IMR-90 (cell line): ENCODE data around the gene ZNF385C. TPM values are rescaled to one million over a fixed set of nuclear protein-coding genes. Genes with fewer than 3 reads are reported as not detected.

Source experiments
- ATAC-seq: fragments of 200-7000 bp; cut with Tn5 transposase; 2 replicates; pipeline ENCODE4 v1.9.1; 2020; ENCODE audit warnings: low read depth, mild to moderate bottlenecking, moderate library complexity
- BruUV-seq: library from RNA; stranded (reverse); fragments of 400-500 nt; replicated peaks from 2 replicates; lab custom pipeline; 2021; lab: Mats Ljungman, UMichigan
- CTCF ChIA-PET: fragments of 300-600 bp; formaldehyde crosslinking; extraction: SDS; loops from one replicate; lab custom pipeline; 2021; ENCODE audit warnings: antibody characterized with exemption; lab: Yijun Ruan, JAX
- POLR2A ChIA-PET: fragments of 300-600 bp; sonication (Branson Sonifier 250); formaldehyde crosslinking; loops from one replicate; lab custom pipeline; 2022; ENCODE audit warnings: antibody characterized with exemption; ENCODE audit not compliant: unreplicated experiment; lab: Charles Lee
- DNase-seq: peaks from one replicate; pipeline ENCODE4 v3.0.0; 2013
- H2AFZ ChIP-seq: replicated peaks from 2 replicates; pipeline ENCODE3; 2013; ENCODE audit warnings: low read length, mild to moderate bottlenecking; ENCODE audit not compliant: poor library complexity
- H2AK5ac ChIP-seq: 2 replicates; pipeline ENCODE4 v1.6.1; 2013; ENCODE audit warnings: low read depth, low read length, inconsistent platforms
- H2AK9ac ChIP-seq: replicated peaks from 2 replicates; pipeline ENCODE3; 2013; ENCODE audit warnings: mild to moderate bottlenecking, low read depth, low read length, moderate library complexity; ENCODE audit not compliant: poor library complexity
- H2BK120ac ChIP-seq: 2 replicates; pipeline ENCODE4 v1.6.1; 2013; ENCODE audit warnings: low read depth, low read length, inconsistent platforms
- H2BK15ac ChIP-seq: 3 replicates; pipeline ENCODE4 v1.6.1; 2013; ENCODE audit warnings: low read depth, low read length, inconsistent platforms
- H2BK20ac ChIP-seq: 2 replicates; pipeline ENCODE4 v1.6.1; 2013; ENCODE audit warnings: low read depth, mild to moderate bottlenecking, inconsistent platforms, low read length, moderate library complexity
- H2BK5ac ChIP-seq: 2 replicates; pipeline ENCODE4 v1.6.1; 2013; ENCODE audit warnings: mild to moderate bottlenecking, low read depth, low read length, inconsistent platforms; ENCODE audit not compliant: poor library complexity, severe bottlenecking
- H3K14ac ChIP-seq: replicated peaks from 2 replicates; pipeline ENCODE4 v1.6.1; 2013; ENCODE audit warnings: low read depth, low read length, inconsistent platforms
- H3K18ac ChIP-seq: 2 replicates; pipeline ENCODE4 v1.6.1; 2013; ENCODE audit warnings: low read depth, low read length, control low read depth
- H3K23ac ChIP-seq: 2 replicates; pipeline ENCODE4 v1.6.1; 2013; ENCODE audit warnings: low read depth, low read length, inconsistent platforms
- H3K27ac ChIP-seq: 2 replicates; pipeline ENCODE4 v1.5.1; 2013; ENCODE audit warnings: mild to moderate bottlenecking, control low read depth, low read length; ENCODE audit not compliant: insufficient read depth
- H3K27me3 ChIP-seq: 2 replicates; pipeline ENCODE4 v1.6.1; 2013; ENCODE audit warnings: low read length; ENCODE audit not compliant: control insufficient read depth, insufficient read depth
- H3K36me3 ChIP-seq: 2 replicates; pipeline ENCODE4 v1.6.1; 2013; ENCODE audit warnings: low read length, mixed read lengths; ENCODE audit not compliant: control insufficient read depth, insufficient read depth
- H3K4ac ChIP-seq: 2 replicates; pipeline ENCODE4 v1.6.1; 2013; ENCODE audit warnings: low read depth, low read length, inconsistent platforms
- H3K4me1 ChIP-seq: 2 replicates; pipeline ENCODE4 v1.6.1; 2013; ENCODE audit warnings: low read length, mixed read lengths; ENCODE audit not compliant: control insufficient read depth, insufficient read depth
- H3K4me2 ChIP-seq: 2 replicates; pipeline ENCODE4 v1.6.1; 2013; ENCODE audit warnings: low read depth, mild to moderate bottlenecking, control low read depth, low read length, moderate library complexity
- H3K4me3 ChIP-seq: 2 replicates; pipeline ENCODE4 v1.5.1; 2013; ENCODE audit warnings: low read depth, mild to moderate bottlenecking, control low read depth, low read length, moderate library complexity; ENCODE audit not compliant: insufficient read depth
- H3K56ac ChIP-seq: 2 replicates; pipeline ENCODE4 v1.6.1; 2013; ENCODE audit warnings: low read length, inconsistent platforms; ENCODE audit not compliant: insufficient read depth; ENCODE audit errors: extremely low read depth
- H3K79me1 ChIP-seq, 2 experiments: 2 replicates each; pipeline ENCODE4 v1.6.1; 2013; ENCODE audit warnings: low read length in 2 of 2, inconsistent platforms in 1 of 2, low read depth in 1 of 2
- H3K9ac ChIP-seq: 2 replicates; pipeline ENCODE4 v1.6.1; 2013; ENCODE audit warnings: low read depth, low read length, control low read depth
- H3K9me1 ChIP-seq: 2 replicates; pipeline ENCODE4 v1.6.1; 2013; ENCODE audit warnings: low read length, inconsistent platforms; ENCODE audit not compliant: insufficient read depth
- H3K9me3 ChIP-seq: 2 replicates; pipeline ENCODE4 v1.6.1; 2013; ENCODE audit warnings: low read length; ENCODE audit not compliant: control insufficient read depth, insufficient read depth
- H4K20me1 ChIP-seq: 2 replicates; pipeline ENCODE4 v1.6.1; 2013; ENCODE audit warnings: low read length, inconsistent platforms; ENCODE audit not compliant: insufficient read depth
- H4K5ac ChIP-seq: 2 replicates; pipeline ENCODE4 v1.6.1; 2013; ENCODE audit warnings: mild to moderate bottlenecking, low read depth, low read length, control low read depth
- H4K8ac ChIP-seq, 2 experiments: 2 replicates each; pipeline ENCODE4 v1.6.1; 2013; ENCODE audit warnings: low read depth in 2 of 2, low read length in 2 of 2, control low read depth in 1 of 2, inconsistent platforms in 1 of 2
- H4K91ac ChIP-seq: 2 replicates; pipeline ENCODE4 v1.6.1; 2013; ENCODE audit warnings: low read depth, low read length, inconsistent platforms; ENCODE audit not compliant: insufficient read depth
- BHLHE40 ChIP-seq: fragments of 150-350 bp; IDR thresholded peaks from 2 replicates; pipeline ENCODE4 v1.6.1; 2016; ENCODE audit warnings: mild to moderate bottlenecking, low read depth, low read length
- CHD1 ChIP-seq: IDR thresholded peaks from 2 replicates; pipeline ENCODE4 v1.6.1; 2012; ENCODE audit warnings: low read depth, low read length, improper control_type of control experiment
- FOS ChIP-seq: fragments of 150-350 bp; IDR thresholded peaks from 2 replicates; pipeline ENCODE4 v1.6.1; 2016; ENCODE audit warnings: low read depth, low read length
- MAFK ChIP-seq: IDR thresholded peaks from 2 replicates; pipeline ENCODE4 v1.6.1; 2012; ENCODE audit warnings: low read depth, low read length, improper control_type of control experiment
- MAZ ChIP-seq: IDR thresholded peaks from 2 replicates; pipeline ENCODE4 v1.6.1; 2012; ENCODE audit warnings: low read depth, mild to moderate bottlenecking, low read length, improper control_type of control experiment, moderate library complexity, borderline replicate concordance
- POLR2A ChIP-seq: IDR thresholded peaks from 2 replicates; pipeline ENCODE4 v1.6.1; 2012; ENCODE audit warnings: mild to moderate bottlenecking, low read depth, low read length
- RAD21 ChIP-seq: IDR thresholded peaks from 2 replicates; pipeline ENCODE4 v1.6.1; 2012; ENCODE audit warnings: low read length, improper control_type of control experiment
- RCOR1 ChIP-seq: IDR thresholded peaks from 2 replicates; pipeline ENCODE4 v1.6.1; 2012; ENCODE audit warnings: mild to moderate bottlenecking, low read length, improper control_type of control experiment; ENCODE audit not compliant: insufficient replicate concordance
- RFX5 ChIP-seq: IDR thresholded peaks from 2 replicates; pipeline ENCODE4 v1.8.0; 2012; ENCODE audit warnings: low read depth, mild to moderate bottlenecking, low read length, moderate library complexity
- WGBS, 2 experiments: methylation state at CpG; one replicate each; pipeline versions ENCODE4 v1.1.5 to v1.1.7; 2013; ENCODE audit warnings: missing lambda C conversion rate in 2 of 2; ENCODE audit not compliant: insufficient read length in 1 of 2; ENCODE audit errors: extremely low coverage in 2 of 2; 5-methylcytosine and 5-hydroxymethylcytosine counted together
- dilution Hi-C: fragments of 300-500 bp; cut with HindIII; formaldehyde crosslinking; loops from one replicate; pipeline ENCODE4 v1.14.3; 2018; ENCODE audit warnings: low sequenced_read_pairs; ENCODE audit not compliant: unreplicated experiment
- in situ Hi-C: fragments of 300-500 bp; cut with MboI; formaldehyde crosslinking; loops from 3 replicates; pipeline ENCODE4 v1.14.3; 2019; ENCODE audit warnings: low sequenced_read_pairs, inconsistent platforms, mixed read lengths
- intact Hi-C: fragments of 100-400 bp; cut with micrococcal nuclease; formaldehyde crosslinking; loops from 2 replicates; pipeline ENCODE4 v1.10.0; 2022
- polyA plus RNA-seq, 3 experiments: library from polyadenylated mRNA; depleted of rRNA; stranded (reverse); fragments of >200 nt; gene quantifications; 2 replicates each; pipeline ENCODE4 v1.2.3, GENCODE V29; 2012; ENCODE audit warnings: low replicate concordance in 1 of 3
- total RNA-seq: library from RNA; depleted of rRNA; stranded (reverse); fragments of >200 nt; gene quantifications from 2 replicates; pipeline ENCODE4 v1.2.3, GENCODE V29; 2012
- TF ChIP-seq, protein P1 (sequence below): fragments of 150-350 bp; IDR thresholded peaks from 2 replicates; pipeline ENCODE4 v1.6.1; 2017; ENCODE audit warnings: mild to moderate bottlenecking, antibody characterized with exemption, low read length, low read depth
- TF ChIP-seq, protein P2 (sequence below): conservative IDR thresholded peaks from 2 replicates; pipeline ENCODE4 v1.5.1; 2012; ENCODE audit warnings: mild to moderate bottlenecking, low read depth, low read length, improper control_type of control experiment

Gene ZNF385C
- total and polyA plus RNA-seq, 2 of the 4 experiments (the other 2 are of a cell fraction) = not detected

DNA sequence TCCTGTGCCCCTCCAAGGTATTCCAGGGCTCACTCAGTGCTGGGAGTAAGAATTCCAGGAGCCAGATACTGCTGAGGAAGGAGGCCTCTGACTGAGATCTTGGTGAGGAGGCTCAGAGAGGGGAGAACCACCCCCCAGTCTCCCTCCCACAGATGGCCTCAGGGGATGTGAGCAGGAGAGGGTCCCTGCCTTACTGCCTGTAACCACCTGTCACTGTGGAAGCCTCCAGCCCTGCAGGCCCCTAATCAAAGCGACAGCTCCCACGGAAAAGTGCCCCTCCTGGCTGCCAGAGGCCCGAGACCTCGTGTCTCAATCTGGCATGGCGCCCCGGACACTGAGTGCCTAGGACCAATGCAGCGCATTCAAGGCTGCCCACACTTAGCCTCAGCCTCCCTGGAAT lies 40.2 kb downstream of the ZNF385C start:
- H3K36me3 ChIP-seq = no peaks in the 10 kb centered on the region
- no peak overlapping the region for H2AK5ac ChIP-seq
- POLR2A ChIA-PET = no interaction called here
- TF ChIP-seq, protein P1, sequence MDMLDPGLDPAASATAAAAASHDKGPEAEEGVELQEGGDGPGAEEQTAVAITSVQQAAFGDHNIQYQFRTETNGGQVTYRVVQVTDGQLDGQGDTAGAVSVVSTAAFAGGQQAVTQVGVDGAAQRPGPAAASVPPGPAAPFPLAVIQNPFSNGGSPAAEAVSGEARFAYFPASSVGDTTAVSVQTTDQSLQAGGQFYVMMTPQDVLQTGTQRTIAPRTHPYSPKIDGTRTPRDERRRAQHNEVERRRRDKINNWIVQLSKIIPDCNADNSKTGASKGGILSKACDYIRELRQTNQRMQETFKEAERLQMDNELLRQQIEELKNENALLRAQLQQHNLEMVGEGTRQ = no peak
- TF ChIP-seq RFX5 (no peak), BHLHE40 (no peak), RCOR1 (no peak), CHD1 (no peak), RAD21 (no peak), MAZ (no peak), FOS (no peak), MAFK (no peak), POLR2A (no peak)
- TF ChIP-seq, protein P2, sequence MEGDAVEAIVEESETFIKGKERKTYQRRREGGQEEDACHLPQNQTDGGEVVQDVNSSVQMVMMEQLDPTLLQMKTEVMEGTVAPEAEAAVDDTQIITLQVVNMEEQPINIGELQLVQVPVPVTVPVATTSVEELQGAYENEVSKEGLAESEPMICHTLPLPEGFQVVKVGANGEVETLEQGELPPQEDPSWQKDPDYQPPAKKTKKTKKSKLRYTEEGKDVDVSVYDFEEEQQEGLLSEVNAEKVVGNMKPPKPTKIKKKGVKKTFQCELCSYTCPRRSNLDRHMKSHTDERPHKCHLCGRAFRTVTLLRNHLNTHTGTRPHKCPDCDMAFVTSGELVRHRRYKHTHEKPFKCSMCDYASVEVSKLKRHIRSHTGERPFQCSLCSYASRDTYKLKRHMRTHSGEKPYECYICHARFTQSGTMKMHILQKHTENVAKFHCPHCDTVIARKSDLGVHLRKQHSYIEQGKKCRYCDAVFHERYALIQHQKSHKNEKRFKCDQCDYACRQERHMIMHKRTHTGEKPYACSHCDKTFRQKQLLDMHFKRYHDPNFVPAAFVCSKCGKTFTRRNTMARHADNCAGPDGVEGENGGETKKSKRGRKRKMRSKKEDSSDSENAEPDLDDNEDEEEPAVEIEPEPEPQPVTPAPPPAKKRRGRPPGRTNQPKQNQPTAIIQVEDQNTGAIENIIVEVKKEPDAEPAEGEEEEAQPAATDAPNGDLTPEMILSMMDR = no peak
- H4K5ac ChIP-seq = no peak overlapping the region
- intact Hi-C loops (no loop called here), in situ Hi-C loops (no loop called here), dilution Hi-C loops (no loop called here)
- H2BK120ac ChIP-seq = no peak overlapping the region
- H4K20me1 ChIP-seq = no peaks in the 10 kb centered on the region
- no peak overlapping the region for H3K4me3 ChIP-seq
- no peak overlapping the region for H3K4ac ChIP-seq
- H3K56ac ChIP-seq = no peak overlapping the region
- CTCF ChIA-PET = interaction anchor here (0.7 kb wide), 1 partner anchor 9 kb away, joined by 3 read pairs; no protein-coding TSS in a partner anchor
- H4K8ac ChIP-seq = no peak overlapping the region
- H3K27me3 ChIP-seq = peaks cover 70% of the 10 kb centered on the region
- ATAC-seq (no peak), DNase-seq (no peak)
- no peak overlapping the region for H3K23ac ChIP-seq
- 44% methylated on average over 6 of the region's 7 CpGs; no CpG with 5 or more reads in 1 of the 2 experiments for WGBS, 2 experiments
- H3K4me2 ChIP-seq = no peak overlapping the region
- no peaks in the 10 kb centered on the region for H3K9me3 ChIP-seq
- no peak overlapping the region for H3K18ac ChIP-seq
- H3K27ac ChIP-seq = no peak overlapping the region
- H2AFZ ChIP-seq = no peak overlapping the region
- H3K9ac ChIP-seq = no peak overlapping the region
- H4K91ac ChIP-seq = no peak overlapping the region
- no TSS peak for BruUV-seq
- no peaks in the 10 kb centered on the region for H3K4me1 ChIP-seq
- no peak overlapping the region for H2AK9ac ChIP-seq
- H3K79me1 ChIP-seq = no peaks in the 10 kb centered on the region
- no peak overlapping the region for H2BK20ac ChIP-seq
- no peak overlapping the region for H3K14ac ChIP-seq
- no peak overlapping the region for H2BK5ac ChIP-seq
- no peak overlapping the region for H2BK15ac ChIP-seq
- peaks cover 3% of the 10 kb centered on the region; the same call in 1 of the 2 replicates for H3K9me1 ChIP-seq
